Natural killer cell (primary cell): ENCODE data around the gene DTNB. TPM values are rescaled to one million over a fixed set of nuclear protein-coding genes. Genes with fewer than 3 reads are reported as not detected.
"Not testable (repeated sequence)": the region's sequence is repeated elsewhere in the genome, so short reads cannot be mapped to it uniquely, and the experiment has no call there.

Experiments used
- ATAC-seq, 3 donors: fragments of 150-1000 bp in 2 of 3; fragments of 200-7000 bp in 1 of 3; cut with Tn5 transposase; 1 replicate in 1 of 3; 2 replicates in 2 of 3; pipeline ENCODE4 v1.10.0; 2021; ENCODE audit warnings: mild to moderate bottlenecking in 2 of 3, moderate library complexity in 2 of 3
- DNase-seq, 2 donors: peaks; one replicate each; pipeline versions ENCODE4 v3.0.0 to v3.0.0-alpha.2; 2013 to 2021; ENCODE audit warnings: mixed read lengths in 1 of 2
- H3K27ac ChIP-seq: one replicate; pipeline ENCODE4 v1.5.1; 2013; ENCODE audit warnings: mild to moderate bottlenecking, low read length
- H3K27me3 ChIP-seq: one replicate; pipeline ENCODE4 v1.6.1; 2013; ENCODE audit warnings: low read length; ENCODE audit not compliant: control insufficient read depth, insufficient read depth
- H3K36me3 ChIP-seq: one replicate; pipeline ENCODE4 v1.6.1; 2013; ENCODE audit warnings: low read length; ENCODE audit not compliant: control insufficient read depth, insufficient read depth
- H3K4me1 ChIP-seq: one replicate; pipeline ENCODE4 v1.6.1; 2013; ENCODE audit warnings: low read length; ENCODE audit not compliant: control insufficient read depth, insufficient read depth
- H3K4me3 ChIP-seq: one replicate; pipeline ENCODE4 v1.5.1; 2013; ENCODE audit warnings: low read length
- H3K9me3 ChIP-seq: one replicate; pipeline ENCODE4 v1.6.1; 2013; ENCODE audit warnings: low read length; ENCODE audit not compliant: control insufficient read depth, insufficient read depth
- H3K27ac Mint-ChIP-seq, 2 donors: one replicate each; pipeline ENCODE4 v1.8.0; 2022; ENCODE audit warnings: mild to moderate bottlenecking in 2 of 2, mixed read lengths in 2 of 2, moderate library complexity in 1 of 2
- H3K27me3 Mint-ChIP-seq, 2 donors: one replicate each; pipeline ENCODE4 v1.8.0; 2022; ENCODE audit warnings: low read depth in 2 of 2, mixed read lengths in 2 of 2
- H3K36me3 Mint-ChIP-seq: one replicate; pipeline ENCODE4 v1.8.0; 2022; ENCODE audit warnings: mixed read lengths
- H3K4me1 Mint-ChIP-seq, 2 donors: one replicate each; pipeline ENCODE4 v1.8.0; 2022; ENCODE audit warnings: mixed read lengths in 2 of 2
- H3K4me3 Mint-ChIP-seq: one replicate; pipeline ENCODE4 v1.8.0; 2022; ENCODE audit warnings: mild to moderate bottlenecking, moderate library complexity, mixed read lengths
- H3K9me3 Mint-ChIP-seq, 2 donors: one replicate each; pipeline ENCODE4 v1.8.0; 2022; ENCODE audit warnings: mixed read lengths in 2 of 2
- CTCF ChIP-seq: fragments of 200-600 bp; IDR thresholded peaks from one replicate; pipeline ENCODE4 v1.8.0; 2022; ENCODE audit warnings: antibody characterized with exemption
- WGBS: methylation state at CpG from one replicate; pipeline ENCODE4 v1.1.7; 2013; ENCODE audit warnings: missing lambda C conversion rate; ENCODE audit not compliant: insufficient coverage; 5-methylcytosine and 5-hydroxymethylcytosine counted together
- intact Hi-C: fragments of 100-400 bp; cut with micrococcal nuclease; formaldehyde crosslinking; loops from one replicate; pipeline ENCODE4 v1.14.2; 2022
- total RNA-seq, 4 donors: library from RNA; stranded (reverse); fragments of 120-200 nt in 1 of 4; gene quantifications; one replicate each; pipeline versions ENCODE4 v1.2.3 to v1.2.4, GENCODE V29; 2013 to 2022

DTNB gene
- total RNA-seq, 3 donors from 2014 or later (not counting 1 experiment from before 2014, with no cell fraction given), result 20.8 to 33.7 (median 23.6) TPM

- no peaks in the 10 kb centered on the region for H3K36me3 ChIP-seq
- no peak overlapping the region for H3K4me3 ChIP-seq
- peaks cover 17 to 23% of the 10 kb centered on the region in 2 donors for H3K4me1 Mint-ChIP-seq
- peaks cover 0 to 2% of the 10 kb centered on the region in 2 donors for H3K9me3 Mint-ChIP-seq
- WGBS, result 97% methylated on average over 6 of the region's 6 CpGs
- H3K27me3 ChIP-seq, result no peaks in the 10 kb centered on the region
- intact Hi-C loops, result no loop called here
- no peaks in the 10 kb centered on the region for H3K27me3 Mint-ChIP-seq
- no peak for ATAC-seq
- H3K4me1 ChIP-seq, result peaks cover 16% of the 10 kb centered on the region
- H3K27ac Mint-ChIP-seq, result no peak overlapping the region
- no peak overlapping the region for H3K4me3 Mint-ChIP-seq
- no peak overlapping the region for H3K27ac ChIP-seq
- no peak for DNase-seq
- no peak for TF ChIP-seq CTCF
- H3K36me3 Mint-ChIP-seq, result no peaks in the 10 kb centered on the region
- no peaks in the 10 kb centered on the region for H3K9me3 ChIP-seq
Observed at GRCh38 chr2:25414781-25415180, 258.6 kb downstream of the DTNB start.

GRCh38 chr2:25413409-25413808, 260.0 kb downstream of the DTNB start:
- H3K4me1 Mint-ChIP-seq, result peaks cover 17 to 18% of the 10 kb centered on the region in 2 donors
- DNase-seq, H3K9me3 Mint-ChIP-seq, H3K4me3 ChIP-seq, H3K27ac Mint-ChIP-seq, H3K4me3 Mint-ChIP-seq, H3K27me3 Mint-ChIP-seq, H3K36me3 ChIP-seq, H3K27me3 ChIP-seq, H3K9me3 ChIP-seq, H3K27ac ChIP-seq, intact Hi-C loops, H3K36me3 Mint-ChIP-seq, ATAC-seq: not testable (repeated sequence)
- H3K4me1 ChIP-seq, result peaks cover 12% of the 10 kb centered on the region
- 88% methylated on average over 3 of the region's 7 CpGs for WGBS

- Histone ChIP-seq H3K4me3 (no peak overlapping the region), H3K27me3 (no peaks in the 10 kb centered on the region), H3K9me3 (no peaks in the 10 kb centered on the region), H3K4me1 (peaks cover 8% of the 10 kb centered on the region), H3K27ac (no peak overlapping the region), H3K36me3 (no peaks in the 10 kb centered on the region)
- DNase-seq (no peak), ATAC-seq (no peak)
- peaks cover 0 to 2% of the 10 kb centered on the region in 2 donors for H3K9me3 Mint-ChIP-seq
- WGBS, result 71% methylated on average over 5 of the region's 6 CpGs
- intact Hi-C loops, result no loop called here
- no peaks in the 10 kb centered on the region for H3K36me3 Mint-ChIP-seq
- H3K4me3 Mint-ChIP-seq, result no peak overlapping the region
- TF ChIP-seq CTCF, result no peak
- peaks cover 9 to 12% of the 10 kb centered on the region in 2 donors for H3K4me1 Mint-ChIP-seq
- no peak overlapping the region for H3K27ac Mint-ChIP-seq
- H3K27me3 Mint-ChIP-seq, result no peaks in the 10 kb centered on the region
Observed at GRCh38 chr2:25411753-25412152, 261.6 kb downstream of the DTNB start.

GRCh38 chr2:25411281-25411680, 262.1 kb downstream of the DTNB start:
- ATAC-seq (no peak), DNase-seq (no peak)
- Mint-ChIP-seq H3K36me3 (no peaks in the 10 kb centered on the region), H3K27ac (no peak overlapping the region), H3K4me3 (no peak overlapping the region), H3K27me3 (no peaks in the 10 kb centered on the region), H3K9me3 (no peaks in the 10 kb centered on the region), H3K4me1 (peaks cover 7 to 9% of the 10 kb centered on the region in 2 donors)
- Histone ChIP-seq H3K27ac (no peak overlapping the region), H3K4me3 (no peak overlapping the region), H3K36me3 (no peaks in the 10 kb centered on the region), H3K27me3 (no peaks in the 10 kb centered on the region), H3K9me3 (no peaks in the 10 kb centered on the region), H3K4me1 (peaks cover 8% of the 10 kb centered on the region)
- 56% methylated on average over 6 of the region's 8 CpGs for WGBS
- no peak for TF ChIP-seq CTCF
- intact Hi-C loops, result no loop called here
